ENCODE measurements around the gene RNF13.

DNA sequence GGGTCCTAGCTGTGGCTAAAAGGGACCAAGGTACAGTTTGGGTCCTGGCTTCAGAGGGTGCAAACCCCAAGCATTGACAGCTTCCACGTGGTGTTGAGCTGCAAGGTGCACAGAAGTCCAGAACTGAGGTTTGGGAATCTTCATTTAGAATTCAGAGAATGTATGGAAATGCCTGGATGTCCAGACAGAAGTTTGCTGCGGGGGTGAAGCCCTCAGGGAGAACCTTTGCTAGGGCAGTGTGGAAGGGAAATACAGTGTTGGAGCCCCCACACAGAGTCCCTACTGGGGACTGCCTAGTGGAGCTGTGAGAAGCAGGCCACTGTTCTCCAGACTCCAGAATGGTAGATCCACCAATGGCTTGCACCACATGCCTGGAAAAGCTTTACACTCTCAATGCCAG, 17.9 kb downstream of the RNF13 start:
- TF ChIP-seq, protein P1, sequence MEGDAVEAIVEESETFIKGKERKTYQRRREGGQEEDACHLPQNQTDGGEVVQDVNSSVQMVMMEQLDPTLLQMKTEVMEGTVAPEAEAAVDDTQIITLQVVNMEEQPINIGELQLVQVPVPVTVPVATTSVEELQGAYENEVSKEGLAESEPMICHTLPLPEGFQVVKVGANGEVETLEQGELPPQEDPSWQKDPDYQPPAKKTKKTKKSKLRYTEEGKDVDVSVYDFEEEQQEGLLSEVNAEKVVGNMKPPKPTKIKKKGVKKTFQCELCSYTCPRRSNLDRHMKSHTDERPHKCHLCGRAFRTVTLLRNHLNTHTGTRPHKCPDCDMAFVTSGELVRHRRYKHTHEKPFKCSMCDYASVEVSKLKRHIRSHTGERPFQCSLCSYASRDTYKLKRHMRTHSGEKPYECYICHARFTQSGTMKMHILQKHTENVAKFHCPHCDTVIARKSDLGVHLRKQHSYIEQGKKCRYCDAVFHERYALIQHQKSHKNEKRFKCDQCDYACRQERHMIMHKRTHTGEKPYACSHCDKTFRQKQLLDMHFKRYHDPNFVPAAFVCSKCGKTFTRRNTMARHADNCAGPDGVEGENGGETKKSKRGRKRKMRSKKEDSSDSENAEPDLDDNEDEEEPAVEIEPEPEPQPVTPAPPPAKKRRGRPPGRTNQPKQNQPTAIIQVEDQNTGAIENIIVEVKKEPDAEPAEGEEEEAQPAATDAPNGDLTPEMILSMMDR (IDR thresholded peaks at IDR 0.05), result no peak
- TF ChIP-seq POLR2A (IDR thresholded peaks at IDR 0.05) (no peak), POLR2AphosphoS5 (IDR thresholded peaks at IDR 0.05; ENCODE audit: insufficient read depth in 1 of 2, low read depth in 1 of 2) (no peak)

All from vagina (tissue), 2 donors.